WTC11 (cell line): ENCODE data around the gene ZNF165.

ENCODE experiments used
- ATF2 ChIP-seq: sonication (generic); formaldehyde crosslinking; IDR thresholded peaks from 2 replicates; pipeline ENCODE4 v1.8.1; 2022; ENCODE audit warnings: low read depth, missing genetic modification reagents, borderline replicate concordance
- CTCF ChIP-seq: fragments of 200-600 bp; IDR thresholded peaks from 2 replicates; pipeline ENCODE4 v1.8.0; 2022; ENCODE audit warnings: antibody characterized with exemption
- E2F1 ChIP-seq: sonication (generic); formaldehyde crosslinking; IDR thresholded peaks from 2 replicates; pipeline ENCODE4 v1.8.0; 2022; ENCODE audit warnings: mild to moderate bottlenecking, missing genetic modification reagents
- E2F4 ChIP-seq: sonication (generic); formaldehyde crosslinking; IDR thresholded peaks from 2 replicates; pipeline ENCODE4 v1.8.1; 2022; ENCODE audit warnings: low read depth, mild to moderate bottlenecking, moderate library complexity, missing genetic modification reagents, borderline replicate concordance
- ESRRA ChIP-seq: sonication (generic); formaldehyde crosslinking; IDR thresholded peaks from 2 replicates; pipeline ENCODE4 v1.8.1; 2022; ENCODE audit warnings: mild to moderate bottlenecking, missing genetic modification reagents, borderline replicate concordance
- NR1H2 ChIP-seq: sonication (generic); formaldehyde crosslinking; IDR thresholded peaks from 2 replicates; pipeline ENCODE4 v1.9.0; 2021; ENCODE audit warnings: mild to moderate bottlenecking, moderate library complexity, missing genetic modification reagents
- SMAD4 ChIP-seq: sonication (generic); formaldehyde crosslinking; IDR thresholded peaks from 2 replicates; pipeline ENCODE4 v1.8.0; 2022; ENCODE audit warnings: mild to moderate bottlenecking, missing genetic modification reagents
- SP1 ChIP-seq: sonication (generic); formaldehyde crosslinking; conservative IDR thresholded peaks from 2 replicates; pipeline ENCODE4 v1.8.1; 2022; ENCODE audit warnings: missing genetic modification reagents
- TP53 ChIP-seq: sonication (generic); formaldehyde crosslinking; IDR thresholded peaks from 2 replicates; pipeline ENCODE4 v1.8.1; 2023; ENCODE audit warnings: mild to moderate bottlenecking, missing genetic modification reagents
- USF1 ChIP-seq: sonication (generic); formaldehyde crosslinking; IDR thresholded peaks from 2 replicates; pipeline ENCODE4 v1.8.0; 2022; ENCODE audit warnings: mild to moderate bottlenecking, missing genetic modification reagents
- ZMAT4 ChIP-seq: fragments of 250-450 bp; sonication (Bioruptor Pico); IDR thresholded peaks from 2 replicates; pipeline ENCODE4 v1.9.0; 2021; ENCODE audit warnings: mild to moderate bottlenecking
- ZNF232 ChIP-seq: sonication (generic); formaldehyde crosslinking; IDR thresholded peaks from 2 replicates; pipeline ENCODE4 v1.8.0; 2022; ENCODE audit warnings: mild to moderate bottlenecking, missing genetic modification reagents

GRCh38 chr6:28111964-28112363 lies 31.6 kb downstream of the ZNF165 start:
- TF ChIP-seq TP53 (CRISPR knock-in tag) (no peak), SMAD4 (no peak), USF1 (CRISPR knock-in tag) (no peak), CTCF (no peak), NR1H2 (no peak), ATF2 (CRISPR knock-in tag) (no peak), ZMAT4 (no peak), SP1 (CRISPR knock-in tag) (no peak), ZNF232 (CRISPR knock-in tag) (no peak), E2F4 (CRISPR knock-in tag) (no peak), E2F1 (CRISPR knock-in tag) (no peak), ESRRA (CRISPR knock-in tag) (no peak)
